Measurements from ENCODE around the gene UNC79.

The UNC79 gene

DNA sequence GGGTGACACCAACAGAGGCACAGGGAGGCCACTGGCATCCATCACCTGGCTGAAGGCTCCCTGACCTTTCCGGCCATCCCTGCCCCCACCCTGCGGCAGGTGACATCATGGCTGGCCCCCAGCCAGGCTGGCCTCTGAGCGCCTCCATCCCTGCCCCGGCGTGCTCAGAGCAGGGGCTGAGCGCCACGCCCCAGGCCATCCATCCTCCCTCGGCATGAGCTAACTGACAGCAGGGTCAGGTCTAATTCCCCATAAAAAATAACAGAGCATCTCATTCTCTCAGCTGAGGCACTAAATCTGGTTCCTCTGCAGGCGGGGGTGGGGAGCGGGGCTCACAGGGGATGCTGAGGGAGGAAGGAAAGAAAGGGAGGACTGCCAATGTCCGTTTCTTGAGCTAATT, 306.9 kb downstream of the UNC79 start:
- no peak overlapping the region for H3K4me3 ChIP-seq (ENCODE audit: low read length in 2 of 2)
- no peak overlapping the region for H4K8ac ChIP-seq (ENCODE audit: low read depth, low read length)
- no peak overlapping the region for H2BK120ac ChIP-seq (ENCODE audit: low read depth, low read length)
- H2BK15ac ChIP-seq (ENCODE audit: low read length): no peak overlapping the region
- peak overlapping the region; percentile 56 for H3K9ac ChIP-seq (ENCODE audit: low read depth, low read length, poor library complexity)
- no peak overlapping the region for H2AK5ac ChIP-seq (ENCODE audit: low read depth, low read length)
- H3K27me3 ChIP-seq (ENCODE audit: control insufficient read depth in 3 of 3, insufficient read depth in 3 of 3, low read depth in 1 of 3, low read length in 3 of 3): no peaks in the 10 kb centered on the region
- H2BK5ac ChIP-seq (ENCODE audit: low read length): no peak overlapping the region
- H2AFZ ChIP-seq (ENCODE audit: low read length): no peak overlapping the region
- peaks cover 1% of the 10 kb centered on the region for H3K79me1 ChIP-seq (ENCODE audit: low read depth, low read length)
- H3K14ac ChIP-seq (ENCODE audit: low read length): no peak overlapping the region
- peaks cover 0 to 5% of the 10 kb centered on the region in 2 donors for H3K4me1 ChIP-seq (ENCODE audit: control insufficient read depth in 2 of 2, insufficient read depth in 1 of 2, low read depth in 1 of 2, low read length in 2 of 2)
- H2BK12ac ChIP-seq (ENCODE audit: low read length): no peak overlapping the region
- no peak overlapping the region for H3K23ac ChIP-seq (ENCODE audit: low read depth, low read length, poor library complexity)
- no peak for DNase-seq (ENCODE audit: low spot score)
- peak overlapping the region; percentile 69 for H3K18ac ChIP-seq (ENCODE audit: low read length)
- WGBS, 2 donors (ENCODE audit: extremely low coverage in 2 of 2, insufficient read length in 2 of 2, insufficient replicate concordance in 1 of 2): no CpG with 5 or more reads among the region's 11 CpGs
- H3K36me3 ChIP-seq (replicated peaks in 1 of 2; ENCODE audit: control insufficient read depth in 2 of 2, insufficient read depth in 2 of 2, low read length in 2 of 2): no peaks in the 10 kb centered on the region
- no peak overlapping the region for H3K4me2 ChIP-seq (ENCODE audit: insufficient read depth, low read length, poor library complexity, severe bottlenecking)
- no peaks in the 10 kb centered on the region for H3K9me3 ChIP-seq (replicated peaks in 1 of 2; ENCODE audit: control insufficient read depth in 2 of 2, insufficient read depth in 1 of 2, low read depth in 1 of 2, low read length in 2 of 2)
- H4K91ac ChIP-seq (ENCODE audit: low read depth, low read length, poor library complexity): no peak overlapping the region
- no peak overlapping the region for H3K4ac ChIP-seq (ENCODE audit: low read length)
- no peak overlapping the region for H3K27ac ChIP-seq (replicated peaks; ENCODE audit: low read length)

DNA sequence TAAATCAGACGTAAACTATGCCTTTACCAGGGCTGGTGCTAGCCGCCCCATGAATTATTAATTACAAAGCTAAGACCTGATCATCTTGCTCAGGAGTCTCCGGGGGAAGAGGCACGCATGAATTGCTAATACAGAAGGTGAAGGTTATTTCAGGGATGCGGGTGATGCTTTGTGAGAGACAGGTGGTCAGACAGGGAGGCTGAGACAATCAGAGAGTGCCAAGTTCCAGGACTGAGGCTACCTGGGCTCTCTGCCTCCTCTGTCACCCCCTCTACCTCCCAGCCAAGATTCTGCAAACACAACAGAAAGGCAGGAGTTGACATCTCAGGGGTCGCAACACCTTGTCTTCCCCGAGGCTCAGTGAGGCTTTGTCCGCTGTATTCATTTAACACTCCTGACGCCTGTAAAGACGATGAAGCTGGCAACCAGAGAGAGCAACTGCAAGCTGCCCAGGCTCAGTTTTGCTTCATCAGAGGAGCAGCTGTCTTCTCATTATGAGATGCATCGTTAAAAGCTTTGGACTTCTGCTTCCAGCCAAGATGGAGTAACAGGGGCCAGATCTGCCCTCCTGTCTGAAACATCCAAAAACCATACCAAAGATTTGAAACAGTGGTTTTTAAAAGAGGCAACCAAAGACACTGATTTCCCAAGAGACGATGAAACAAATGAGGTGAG, 311.0 kb downstream of the UNC79 start:
- Histone ChIP-seq H2BK12ac (ENCODE audit: low read length) (peak overlapping the region; percentile 50), H4K8ac (ENCODE audit: low read depth, low read length) (no peak overlapping the region), H2BK15ac (ENCODE audit: low read length) (no peak overlapping the region), H4K91ac (ENCODE audit: low read depth, low read length, poor library complexity) (no peak overlapping the region), H3K4me2 (ENCODE audit: insufficient read depth, low read length, poor library complexity, severe bottlenecking) (no peak overlapping the region), H2BK5ac (ENCODE audit: low read length) (no peak overlapping the region), H2AFZ (ENCODE audit: low read length) (no peak overlapping the region), H3K14ac (ENCODE audit: low read length) (no peak overlapping the region), H3K23ac (ENCODE audit: low read depth, low read length, poor library complexity) (no peak overlapping the region), H3K27me3 (ENCODE audit: control insufficient read depth in 3 of 3, insufficient read depth in 3 of 3, low read depth in 1 of 3, low read length in 3 of 3) (no peaks in the 10 kb centered on the region), H2AK5ac (ENCODE audit: low read depth, low read length) (no peak overlapping the region), H3K4me1 (ENCODE audit: control insufficient read depth in 2 of 2, insufficient read depth in 1 of 2, low read depth in 1 of 2, low read length in 2 of 2) (peaks cover 0 to 32% of the 10 kb centered on the region in 2 donors), H2BK120ac (ENCODE audit: low read depth, low read length) (no peak overlapping the region), H3K36me3 (replicated peaks in 1 of 2; ENCODE audit: control insufficient read depth in 2 of 2, insufficient read depth in 2 of 2, low read length in 2 of 2) (no peaks in the 10 kb centered on the region), H3K4me3 (ENCODE audit: low read length in 2 of 2) (no peak overlapping the region), H3K27ac (replicated peaks; ENCODE audit: low read length) (no peak overlapping the region), H3K9me3 (replicated peaks in 1 of 2; ENCODE audit: control insufficient read depth in 2 of 2, insufficient read depth in 1 of 2, low read depth in 1 of 2, low read length in 2 of 2) (no peaks in the 10 kb centered on the region), H3K9ac (ENCODE audit: low read depth, low read length, poor library complexity) (no peak overlapping the region), H3K18ac (ENCODE audit: low read length) (no peak overlapping the region), H3K79me1 (ENCODE audit: low read depth, low read length) (peaks cover 1% of the 10 kb centered on the region), H3K4ac (ENCODE audit: low read length) (no peak overlapping the region)
- no CpG with 5 or more reads among the region's 12 CpGs for whole genome bisulfite sequencing, 2 donors (ENCODE audit: extremely low coverage in 2 of 2, insufficient read length in 2 of 2, insufficient replicate concordance in 1 of 2)
- DNase-seq (ENCODE audit: low spot score): no peak

DNA sequence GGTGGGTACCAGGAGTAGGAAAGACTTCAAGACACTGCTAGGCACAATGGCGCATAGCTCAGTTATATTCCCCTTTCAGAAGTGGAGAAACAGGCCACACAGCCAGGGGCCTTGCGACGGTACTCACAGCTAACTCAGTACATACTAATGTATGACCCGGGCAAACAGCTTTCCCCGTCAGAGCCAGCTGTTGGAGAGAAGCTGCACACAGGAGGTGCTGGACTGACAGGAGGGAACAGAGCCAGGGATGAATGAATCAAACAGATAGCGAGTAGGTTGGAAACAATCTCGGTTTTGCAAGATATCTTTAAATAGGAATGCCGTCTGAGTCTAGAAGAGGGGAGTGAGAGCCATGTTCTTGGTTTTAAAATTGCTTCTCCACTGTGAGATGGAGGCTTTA, 312.0 kb downstream of the UNC79 start:
- H3K27ac ChIP-seq (replicated peaks; ENCODE audit: low read length): no peak overlapping the region
- no peak overlapping the region for H2BK120ac ChIP-seq (ENCODE audit: low read depth, low read length)
- H4K8ac ChIP-seq (ENCODE audit: low read depth, low read length): no peak overlapping the region
- no CpG with 5 or more reads among the region's 8 CpGs for WGBS, 2 donors (ENCODE audit: extremely low coverage in 2 of 2, insufficient read length in 2 of 2, insufficient replicate concordance in 1 of 2)
- H4K91ac ChIP-seq (ENCODE audit: low read depth, low read length, poor library complexity): no peak overlapping the region
- no peak overlapping the region for H2AFZ ChIP-seq (ENCODE audit: low read length)
- H3K4me1 ChIP-seq (ENCODE audit: control insufficient read depth in 2 of 2, insufficient read depth in 1 of 2, low read depth in 1 of 2, low read length in 2 of 2): peaks cover 0 to 35% of the 10 kb centered on the region in 2 donors
- no peak overlapping the region for H3K23ac ChIP-seq (ENCODE audit: low read depth, low read length, poor library complexity)
- H3K36me3 ChIP-seq (replicated peaks in 1 of 2; ENCODE audit: control insufficient read depth in 2 of 2, insufficient read depth in 2 of 2, low read length in 2 of 2): no peaks in the 10 kb centered on the region
- no peak overlapping the region for H3K4ac ChIP-seq (ENCODE audit: low read length)
- no peak overlapping the region for H3K9ac ChIP-seq (ENCODE audit: low read depth, low read length, poor library complexity)
- no peak overlapping the region for H3K4me2 ChIP-seq (ENCODE audit: insufficient read depth, low read length, poor library complexity, severe bottlenecking)
- DNase-seq (ENCODE audit: low spot score): no peak
- no peaks in the 10 kb centered on the region for H3K79me1 ChIP-seq (ENCODE audit: low read depth, low read length)
- H2AK5ac ChIP-seq (ENCODE audit: low read depth, low read length): no peak overlapping the region
- H2BK5ac ChIP-seq (ENCODE audit: low read length): no peak overlapping the region
- H3K14ac ChIP-seq (ENCODE audit: low read length): no peak overlapping the region
- H3K4me3 ChIP-seq (ENCODE audit: low read length in 2 of 2): no peak overlapping the region
- no peaks in the 10 kb centered on the region for H3K27me3 ChIP-seq (ENCODE audit: control insufficient read depth in 3 of 3, insufficient read depth in 3 of 3, low read depth in 1 of 3, low read length in 3 of 3)
- no peak overlapping the region for H2BK15ac ChIP-seq (ENCODE audit: low read length)
- no peaks in the 10 kb centered on the region for H3K9me3 ChIP-seq (replicated peaks in 1 of 2; ENCODE audit: control insufficient read depth in 2 of 2, insufficient read depth in 1 of 2, low read depth in 1 of 2, low read length in 2 of 2)
- no peak overlapping the region for H2BK12ac ChIP-seq (ENCODE audit: low read length)
- no peak overlapping the region for H3K18ac ChIP-seq (ENCODE audit: low read length)

DNA sequence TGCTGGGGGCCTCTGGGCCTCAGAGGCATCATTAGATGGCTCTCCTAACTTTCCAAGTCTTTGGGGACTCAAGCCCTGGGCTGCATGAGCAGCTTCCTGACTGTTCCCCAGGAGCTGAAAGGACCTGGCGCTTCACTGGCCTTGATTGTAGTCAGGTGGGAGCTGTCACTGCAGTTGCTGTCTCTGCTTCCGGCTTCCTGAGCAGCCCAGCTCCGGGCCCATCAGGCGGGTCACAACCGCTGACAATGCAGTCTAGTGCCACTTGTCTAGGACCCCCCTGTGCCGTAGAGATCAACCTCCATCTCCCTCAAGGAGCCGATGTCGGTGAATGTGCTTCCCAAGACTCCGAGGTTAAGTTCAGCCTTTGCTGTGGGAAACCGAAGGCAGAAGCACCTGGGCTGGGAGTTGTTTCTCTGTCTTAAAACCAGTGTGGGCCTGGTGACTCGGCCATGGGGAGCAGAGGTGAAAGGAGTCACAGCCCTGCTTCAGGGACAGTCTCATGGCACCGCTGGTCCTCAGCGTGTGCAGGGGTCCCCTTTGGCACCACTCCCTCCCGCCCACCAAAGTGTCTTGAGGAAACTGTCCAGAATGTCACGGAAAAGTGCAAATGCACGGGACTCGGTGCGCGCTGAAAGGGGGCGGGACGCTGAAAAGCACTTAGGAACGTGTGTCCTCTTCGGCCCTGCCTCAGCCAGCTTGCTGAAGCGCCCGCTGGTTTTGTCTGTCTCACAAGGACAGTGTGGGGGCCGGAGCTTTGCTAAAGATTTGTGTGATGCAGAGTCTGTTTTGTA, 312.7 kb downstream of the UNC79 start:
- H4K8ac ChIP-seq (ENCODE audit: low read depth, low read length): peak overlapping the region; percentile 72
- no peak overlapping the region for H3K4ac ChIP-seq (ENCODE audit: low read length)
- H2BK12ac ChIP-seq (ENCODE audit: low read length): peak overlapping the region; percentile 42
- peak overlapping the region; percentile 31 for H3K14ac ChIP-seq (ENCODE audit: low read length)
- H3K4me2 ChIP-seq (ENCODE audit: insufficient read depth, low read length, poor library complexity, severe bottlenecking): no peak overlapping the region
- no CpG with 5 or more reads among the region's 26 CpGs for WGBS, 2 donors (ENCODE audit: extremely low coverage in 2 of 2, insufficient read length in 2 of 2, insufficient replicate concordance in 1 of 2)
- H2AK5ac ChIP-seq (ENCODE audit: low read depth, low read length): peak overlapping the region; percentile 77
- H3K18ac ChIP-seq (ENCODE audit: low read length): peak overlapping the region; percentile 71
- H3K4me1 ChIP-seq (ENCODE audit: control insufficient read depth in 2 of 2, insufficient read depth in 1 of 2, low read depth in 1 of 2, low read length in 2 of 2): peaks cover 0 to 42% of the 10 kb centered on the region in 2 donors
- no peak overlapping the region for H3K4me3 ChIP-seq (ENCODE audit: low read length in 2 of 2)
- H2BK5ac ChIP-seq (ENCODE audit: low read length): peak overlapping the region; percentile 45
- peak overlapping the region; percentile 16 for H2BK120ac ChIP-seq (ENCODE audit: low read depth, low read length)
- no peaks in the 10 kb centered on the region for H3K36me3 ChIP-seq (replicated peaks in 1 of 2; ENCODE audit: control insufficient read depth in 2 of 2, insufficient read depth in 2 of 2, low read length in 2 of 2)
- no peak overlapping the region for H4K91ac ChIP-seq (ENCODE audit: low read depth, low read length, poor library complexity)
- no peaks in the 10 kb centered on the region for H3K79me1 ChIP-seq (ENCODE audit: low read depth, low read length)
- H3K27ac ChIP-seq (replicated peaks; ENCODE audit: low read length): no peak overlapping the region
- H2BK15ac ChIP-seq (ENCODE audit: low read length): no peak overlapping the region
- H3K9ac ChIP-seq (ENCODE audit: low read depth, low read length, poor library complexity): peak overlapping the region; percentile 34
- peak overlapping the region; percentile 26 for H3K23ac ChIP-seq (ENCODE audit: low read depth, low read length, poor library complexity)
- H3K9me3 ChIP-seq (replicated peaks in 1 of 2; ENCODE audit: control insufficient read depth in 2 of 2, insufficient read depth in 1 of 2, low read depth in 1 of 2, low read length in 2 of 2): peaks cover 0 to 2% of the 10 kb centered on the region in 2 donors
- no peak overlapping the region for H2AFZ ChIP-seq (ENCODE audit: low read length)
- no peak for DNase-seq (ENCODE audit: low spot score)
- H3K27me3 ChIP-seq (ENCODE audit: control insufficient read depth in 3 of 3, insufficient read depth in 3 of 3, low read depth in 1 of 3, low read length in 3 of 3): no peaks in the 10 kb centered on the region

All from neuronal stem cell (in vitro differentiated cells).